GM15510 (cell line): ENCODE measurements around the gene OR5M11.

Experiments used
- POLR2A ChIP-seq: IDR thresholded peaks from 3 replicates; pipeline ENCODE4 v1.6.1; 2011; ENCODE audit warnings: borderline replicate concordance; ENCODE audit not compliant: insufficient read length; ENCODE audit errors: extremely low read depth

OR5M11 gene

DNA sequence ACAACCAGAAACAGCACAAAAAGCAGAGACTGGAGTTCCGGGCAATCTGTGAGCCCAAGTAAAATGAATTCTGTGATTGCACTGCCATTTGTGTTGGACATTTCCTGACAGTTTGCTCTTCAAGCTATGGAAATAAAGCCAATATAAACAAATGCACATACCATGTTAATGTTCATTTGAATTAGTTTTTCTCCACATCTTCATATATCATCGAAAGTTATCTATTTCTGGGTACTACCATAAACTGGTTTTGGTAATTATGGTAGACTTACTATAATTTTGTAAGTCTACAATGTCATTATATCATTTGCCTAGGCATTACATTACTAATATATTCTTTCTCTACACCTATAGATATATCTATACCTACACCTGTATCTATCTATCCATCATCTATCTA is at the start of gene OR5M11:
Gene OR5M11, minus strand, starts transcription at position 101 of the 400 bp plus-strand sequence. Its CDS starts 0 bp downstream, at position 101.
- TF ChIP-seq POLR2A: no peak

DNA sequence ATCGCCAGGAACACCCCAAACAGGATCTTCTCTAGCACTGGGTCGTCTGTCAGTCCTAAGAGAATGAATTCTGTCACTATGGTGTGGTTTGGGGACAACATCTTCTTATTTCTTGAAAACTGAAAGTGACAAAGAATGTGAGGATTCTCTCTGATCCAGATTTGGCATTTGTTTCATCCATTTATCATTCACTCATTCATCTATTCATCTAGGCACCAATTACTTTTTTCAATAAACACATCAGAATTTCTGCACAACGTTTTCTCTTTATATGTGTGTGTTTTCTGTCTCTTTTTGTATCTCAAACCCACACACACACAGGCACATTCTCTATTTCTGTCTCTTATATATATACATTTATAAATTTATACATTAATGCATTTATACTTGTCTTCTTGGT is 34.6 kb upstream of the OR5M11 start, which contains the start of gene OR5M10:
Gene OR5M10, minus strand, starts transcription at position 101 of the 400 bp plus-strand sequence. Its CDS starts 0 bp downstream, at position 101.
- TF ChIP-seq POLR2A: no peak

DNA sequence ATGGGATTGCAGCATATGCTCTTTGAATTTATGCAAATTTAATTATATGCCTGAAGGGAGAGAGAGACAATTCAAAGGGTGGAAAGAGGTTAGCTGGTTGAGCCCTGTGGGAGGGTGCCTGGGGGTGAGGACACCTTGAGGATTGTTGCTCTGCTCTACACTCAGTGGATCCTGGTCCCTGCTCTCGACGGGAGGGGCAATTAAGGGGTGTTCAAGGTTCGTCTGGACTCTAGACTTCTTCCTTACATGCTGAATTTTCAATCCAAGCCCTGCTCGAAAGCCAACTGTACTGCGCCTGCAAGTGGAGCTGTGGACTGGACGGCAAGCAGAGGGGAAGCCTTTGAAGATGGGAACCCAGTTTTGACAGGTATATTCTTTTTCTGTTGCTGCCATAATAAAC is 15.5 kb upstream of the OR5M11 start:
- TF ChIP-seq POLR2A: no peak

DNA sequence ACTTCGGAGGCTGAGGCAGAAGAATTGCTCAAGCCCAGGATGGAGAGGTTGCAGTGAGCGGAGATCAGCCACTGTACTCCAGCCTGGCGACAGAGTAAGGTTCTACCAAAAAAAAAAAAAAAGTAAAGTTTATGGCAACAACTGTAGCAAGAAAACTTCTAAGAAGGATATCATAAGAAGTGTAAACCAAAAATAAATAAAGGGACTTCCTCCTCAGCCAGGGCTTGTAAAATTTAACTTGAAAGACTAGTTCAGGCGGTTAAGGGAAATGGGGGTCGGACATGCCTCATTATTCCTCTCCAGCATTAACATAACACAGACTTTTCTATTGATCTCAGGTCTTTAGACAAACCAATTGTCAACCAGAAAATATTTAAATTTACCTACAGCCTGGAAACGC is 2.5 kb upstream of the OR5M11 start:
- no peak for TF ChIP-seq POLR2A

DNA sequence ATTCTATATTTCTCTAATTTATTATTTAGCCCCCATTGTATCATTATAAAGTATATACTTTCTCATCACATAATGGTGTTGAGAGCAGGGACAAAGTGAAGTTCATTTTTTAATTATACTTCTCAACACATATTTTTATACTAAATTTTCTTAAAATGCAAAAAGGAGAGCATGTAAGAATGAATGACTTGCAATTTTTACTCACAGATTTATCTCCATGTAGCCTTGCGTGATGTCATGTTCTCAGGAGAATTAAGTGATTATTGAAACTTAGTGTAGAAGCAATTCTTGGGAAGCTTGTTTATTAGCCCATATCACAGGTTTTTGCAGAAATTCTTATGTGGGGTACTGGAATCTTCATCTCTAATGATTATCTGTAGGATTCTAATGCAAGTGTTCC is 682 bp upstream of the OR5M11 start:
- no peak for TF ChIP-seq POLR2A

DNA sequence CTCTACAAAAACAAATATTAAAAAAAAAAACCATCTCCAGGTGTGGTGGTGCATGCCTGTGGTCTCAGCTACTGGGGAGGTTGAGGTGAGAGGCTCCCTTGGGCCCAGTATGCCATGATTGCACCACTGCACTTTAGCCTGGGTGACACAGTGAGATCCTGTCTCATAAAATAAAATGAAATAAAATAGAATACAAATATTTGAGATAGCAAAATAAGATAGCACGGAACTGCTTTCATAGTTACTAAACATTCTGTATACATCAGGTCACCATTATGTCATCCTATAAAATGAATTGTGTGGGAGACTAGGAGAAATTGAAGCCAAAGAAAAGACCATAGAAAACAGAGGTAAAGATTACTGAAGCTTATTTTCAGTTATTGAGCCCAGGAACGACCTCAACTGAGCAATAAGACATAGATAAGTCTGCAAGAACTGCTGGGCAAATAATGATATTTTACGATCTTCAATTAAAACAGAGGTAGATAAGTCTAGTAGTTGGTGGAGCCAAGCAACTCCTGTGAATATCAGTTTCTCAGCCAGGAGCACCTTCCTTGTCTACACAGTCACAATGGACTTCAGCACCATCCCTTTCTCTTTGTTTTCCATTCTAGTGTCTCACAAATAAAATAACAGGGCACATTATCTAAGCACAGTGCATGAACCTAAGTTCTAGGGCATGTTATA is 9.9 kb downstream of the OR5M11 start:
- TF ChIP-seq POLR2A: no peak

DNA sequence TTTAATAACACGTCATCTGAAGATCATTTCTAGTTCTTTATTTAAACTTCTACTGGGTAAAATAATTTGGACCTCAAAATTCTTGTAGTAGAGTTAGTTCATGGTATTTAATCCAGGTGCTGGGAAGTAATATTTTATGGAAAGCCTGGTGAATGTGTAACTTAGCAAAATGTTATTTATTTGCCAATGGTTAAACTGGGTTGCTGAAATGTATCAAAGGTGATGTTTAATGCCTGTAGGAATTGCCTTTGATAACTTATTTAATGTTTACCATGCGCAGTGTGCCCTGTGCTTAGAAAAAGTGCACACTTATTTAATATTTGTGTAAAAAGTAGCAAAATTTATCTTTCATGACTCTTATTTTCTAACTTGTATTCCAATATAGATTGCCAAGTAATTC is 11.2 kb downstream of the OR5M11 start:
- no peak for TF ChIP-seq POLR2A

DNA sequence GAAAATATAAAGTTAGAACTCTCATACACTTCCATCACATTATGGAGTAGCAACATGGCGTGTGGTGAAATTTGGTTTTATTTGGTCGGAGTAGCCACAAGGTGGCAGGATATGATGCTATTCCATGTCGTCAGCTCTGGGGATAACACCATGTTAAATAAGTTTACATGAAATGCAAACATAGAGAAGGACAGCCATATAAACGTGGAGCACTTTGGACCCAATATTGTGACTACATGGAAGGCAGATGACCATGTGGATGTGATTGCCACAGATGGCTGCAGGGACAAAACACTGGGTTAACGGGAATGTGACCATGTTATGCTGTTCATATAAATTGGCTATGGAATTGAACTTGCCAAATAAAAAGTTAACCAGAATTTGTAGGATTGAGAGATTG is 21.0 kb downstream of the OR5M11 start:
- TF ChIP-seq POLR2A: no peak

DNA sequence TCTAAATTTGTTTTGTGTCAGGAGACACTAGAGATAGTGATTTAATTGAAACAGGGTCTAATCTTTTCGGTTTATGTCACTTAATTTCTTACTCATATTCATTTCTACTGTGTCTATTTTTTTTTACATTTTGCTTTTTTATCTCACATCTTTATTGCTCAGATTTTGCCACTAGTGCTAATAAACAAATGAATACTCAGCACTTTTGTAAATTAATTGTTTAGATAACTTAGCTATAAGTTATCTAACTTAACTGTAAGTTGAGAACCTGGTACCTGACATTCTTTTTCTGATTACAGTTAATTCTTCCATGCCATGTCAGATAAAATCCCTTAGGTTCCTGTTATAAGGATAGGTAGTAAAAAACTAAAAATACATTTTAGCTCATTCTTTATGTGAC is 29.8 kb downstream of the OR5M11 start:
- TF ChIP-seq POLR2A: no peak

DNA sequence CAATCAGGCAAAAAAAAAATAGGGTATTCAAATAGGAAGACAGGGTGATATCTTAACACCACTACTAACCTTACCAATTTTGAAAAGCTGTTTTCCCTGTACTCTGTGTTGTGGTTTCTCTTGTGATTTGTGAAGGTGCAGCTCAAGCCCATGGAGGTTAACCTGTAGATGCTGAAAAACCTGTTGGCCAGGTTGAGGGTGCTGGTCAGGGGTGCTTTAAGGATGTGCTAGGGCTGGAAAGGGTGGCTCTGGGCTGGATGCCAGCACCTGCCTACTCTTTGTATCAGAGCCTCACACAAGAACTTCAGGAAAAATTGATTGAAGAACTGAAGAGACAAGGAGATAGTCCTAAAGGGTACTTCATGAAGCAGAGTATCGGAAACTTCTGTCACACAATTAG is 33.6 kb downstream of the OR5M11 start:
- no peak for TF ChIP-seq POLR2A

DNA sequence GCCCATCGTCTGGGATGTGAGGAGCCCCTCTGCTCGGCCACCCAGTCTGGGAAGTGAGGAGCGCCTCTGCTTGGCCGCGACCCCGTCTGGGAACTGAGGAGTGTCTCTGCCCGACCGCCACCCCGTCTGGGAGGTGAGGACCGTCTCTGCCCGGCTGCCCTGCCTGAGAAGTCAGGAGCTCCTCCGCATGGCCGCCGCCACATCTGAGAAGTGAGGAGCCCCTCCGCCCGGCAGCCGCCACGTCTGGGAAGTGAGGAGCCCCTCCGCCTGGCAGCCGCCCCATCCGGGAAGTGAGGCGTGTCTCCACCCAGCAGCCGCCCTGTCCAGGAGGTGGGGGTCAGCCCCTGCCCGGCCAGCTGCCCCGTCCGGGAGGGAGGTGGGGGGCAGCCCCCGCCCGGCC is 46.0 kb downstream of the OR5M11 start:
- no peak for TF ChIP-seq POLR2A

DNA sequence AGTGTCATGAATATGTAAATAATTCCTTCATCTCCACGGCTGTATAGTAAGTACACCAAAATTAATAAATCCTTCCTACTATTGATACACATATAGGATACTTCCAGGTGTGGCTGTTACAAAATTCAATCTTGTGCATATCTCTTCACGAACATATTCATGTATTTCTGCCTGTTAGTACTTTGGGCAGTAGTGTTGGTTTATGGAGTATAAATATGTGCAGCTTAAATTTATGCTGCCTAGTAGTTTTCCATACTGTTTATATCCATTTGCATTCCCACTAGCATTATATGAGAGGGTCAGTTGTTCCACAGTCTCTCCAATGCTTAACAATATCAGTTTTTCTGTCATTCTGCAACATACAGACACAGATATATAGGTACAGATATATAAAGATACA is 47.9 kb downstream of the OR5M11 start:
- TF ChIP-seq POLR2A: no peak
